Esophagus muscularis mucosa (tissue), 3 donors: ENCODE data around the gene GRIFIN.

Experiments
- POLR2AphosphoS5 ChIP-seq, 2 donors: sonication (generic); formaldehyde crosslinking; IDR thresholded peaks; one replicate each; pipeline ENCODE4 v1.6.1; 2017; ENCODE audit warnings: antibody characterized with exemption in 2 of 2
- TF ChIP-seq, protein P1 (sequence below), 3 experiments: fragments of 200-600 bp in 2 of 3; fragments of 450-650 bp in 1 of 3; sonication (generic) in 2 of 3; IDR thresholded peaks; one replicate each; pipeline ENCODE4 v1.5.1; 2017 to 2019; ENCODE audit warnings: antibody characterized with exemption in 3 of 3, mild to moderate bottlenecking in 2 of 3, moderate library complexity in 1 of 3

DNA sequence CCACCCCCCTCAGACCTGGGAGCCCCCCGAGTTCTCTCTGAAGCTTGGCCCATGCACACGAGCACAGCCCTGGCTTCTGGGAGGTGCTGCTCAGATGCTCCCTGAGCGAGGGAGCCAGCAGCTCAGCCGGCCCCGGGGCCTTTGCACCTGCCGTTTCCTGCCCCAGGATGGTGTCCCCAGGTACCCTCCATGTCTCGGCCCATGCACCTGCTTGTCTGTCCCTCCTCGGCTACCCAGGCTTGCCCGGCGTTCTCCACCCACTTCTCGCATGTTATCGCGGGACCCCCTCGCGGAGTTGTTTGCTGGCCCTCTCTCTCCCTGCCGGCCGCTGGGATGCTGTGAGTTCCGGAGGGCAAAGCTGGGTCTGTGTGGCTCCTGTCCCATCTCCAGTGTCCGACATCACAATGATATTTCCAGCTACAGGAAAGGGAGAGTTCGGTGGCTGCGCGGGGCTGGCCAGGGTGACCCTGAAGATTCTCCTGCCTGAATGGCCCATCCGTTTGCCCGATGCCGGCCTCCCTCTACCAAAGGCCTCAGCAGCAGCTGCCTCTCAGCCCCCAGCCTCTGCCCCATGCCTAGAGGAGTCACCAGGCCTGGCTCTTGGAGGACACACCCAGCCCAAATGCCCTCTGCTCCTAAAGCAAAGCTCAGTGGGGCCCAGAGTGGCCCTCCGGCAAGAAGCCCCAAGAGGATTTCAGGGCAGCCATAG lies 31.2 kb upstream of the GRIFIN start:
- no peak for TF ChIP-seq POLR2AphosphoS5 (IDR thresholded peaks at IDR 0.05)
- TF ChIP-seq, protein P1, sequence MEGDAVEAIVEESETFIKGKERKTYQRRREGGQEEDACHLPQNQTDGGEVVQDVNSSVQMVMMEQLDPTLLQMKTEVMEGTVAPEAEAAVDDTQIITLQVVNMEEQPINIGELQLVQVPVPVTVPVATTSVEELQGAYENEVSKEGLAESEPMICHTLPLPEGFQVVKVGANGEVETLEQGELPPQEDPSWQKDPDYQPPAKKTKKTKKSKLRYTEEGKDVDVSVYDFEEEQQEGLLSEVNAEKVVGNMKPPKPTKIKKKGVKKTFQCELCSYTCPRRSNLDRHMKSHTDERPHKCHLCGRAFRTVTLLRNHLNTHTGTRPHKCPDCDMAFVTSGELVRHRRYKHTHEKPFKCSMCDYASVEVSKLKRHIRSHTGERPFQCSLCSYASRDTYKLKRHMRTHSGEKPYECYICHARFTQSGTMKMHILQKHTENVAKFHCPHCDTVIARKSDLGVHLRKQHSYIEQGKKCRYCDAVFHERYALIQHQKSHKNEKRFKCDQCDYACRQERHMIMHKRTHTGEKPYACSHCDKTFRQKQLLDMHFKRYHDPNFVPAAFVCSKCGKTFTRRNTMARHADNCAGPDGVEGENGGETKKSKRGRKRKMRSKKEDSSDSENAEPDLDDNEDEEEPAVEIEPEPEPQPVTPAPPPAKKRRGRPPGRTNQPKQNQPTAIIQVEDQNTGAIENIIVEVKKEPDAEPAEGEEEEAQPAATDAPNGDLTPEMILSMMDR (IDR thresholded peaks at IDR 0.05): no peak
